HG03342 (cell line): ENCODE results near the gene ZFYVE21.

Experiments
- ATAC-seq: cut with Tn5 transposase; IDR thresholded peaks from one replicate; pipeline ENCODE4 v1.9.1; 2021; ENCODE audit warnings: mild to moderate bottlenecking, moderate library complexity; ENCODE audit not compliant: unreplicated experiment

The ZFYVE21 gene

GRCh38 chr14:103721334-103722120, 5.9 kb downstream of the ZFYVE21 start:
- ATAC-seq, result no peak

GRCh38 chr14:103723748-103724081, 8.1 kb downstream of the ZFYVE21 start:
- ATAC-seq, result no peak

- no peak for ATAC-seq
Measured at GRCh38 chr14:103724116-103724515, 8.5 kb downstream of the ZFYVE21 start.

GRCh38 chr14:103725001-103725682, 9.5 kb downstream of the ZFYVE21 start:
- ATAC-seq, result no peak

GRCh38 chr14:103725739-103726395, 10.3 kb downstream of the ZFYVE21 start:
- ATAC-seq, result no peak

- no peak for ATAC-seq
Measured at GRCh38 chr14:103726474-103726873, 10.9 kb downstream of the ZFYVE21 start.

- ATAC-seq, result no peak
Measured at GRCh38 chr14:103727313-103727980, 11.8 kb downstream of the ZFYVE21 start.

- ATAC-seq, result no peak
Measured at GRCh38 chr14:103728141-103728540, 12.5 kb downstream of the ZFYVE21 start.

- no peak for ATAC-seq
Measured at GRCh38 chr14:103728721-103729120, 13.1 kb downstream of the ZFYVE21 start.

- ATAC-seq, result no peak
Measured at GRCh38 chr14:103729496-103730448, 14.2 kb downstream of the ZFYVE21 start.

GRCh38 chr14:103730490-103731035, 15.0 kb downstream of the ZFYVE21 start:
- ATAC-seq, result no peak

- ATAC-seq, result no peak
Measured at GRCh38 chr14:103731481-103731880, 15.9 kb downstream of the ZFYVE21 start.

GRCh38 chr14:103731916-103732867, 16.6 kb downstream of the ZFYVE21 start:
- no peak for ATAC-seq

GRCh38 chr14:103732868-103733620, 17.4 kb downstream of the ZFYVE21 start:
- no peak for ATAC-seq

- no peak for ATAC-seq
Measured at GRCh38 chr14:103733651-103734050, 18.0 kb downstream of the ZFYVE21 start.

GRCh38 chr14:103734081-103734888, 18.7 kb downstream of the ZFYVE21 start:
- ATAC-seq, result no peak

GRCh38 chr14:103735022-103735421, 19.4 kb downstream of the ZFYVE21 start:
- ATAC-seq, result no peak
